ENCODE data around the gene DOCK1.

DOCK1 gene

DNA sequence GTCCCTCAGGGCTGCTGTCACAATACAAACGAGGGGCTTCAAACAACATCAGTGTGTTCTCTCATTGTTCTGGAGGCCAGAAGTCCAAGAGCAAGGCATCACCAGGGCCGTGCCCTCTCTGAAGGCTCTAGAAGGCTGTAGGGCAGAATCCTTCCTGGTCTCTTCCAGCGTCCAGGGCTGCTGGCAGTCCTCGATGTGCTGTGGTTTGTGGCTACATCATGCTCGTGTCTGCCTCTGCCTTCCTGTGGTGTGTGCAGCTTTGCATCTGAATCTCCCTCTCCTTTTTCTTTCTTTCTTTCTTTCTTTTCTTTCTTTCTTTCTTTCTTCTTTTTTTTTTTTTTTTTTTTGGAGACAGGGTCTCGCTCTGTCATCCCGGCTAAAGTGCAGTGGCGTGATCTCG is 187.7 kb downstream of the DOCK1 start:
- DNase-seq = no peak

- no peak for DNase-seq
These were observed 189.8 kb downstream of the DOCK1 start for GRCh38 chr10:127094984-127095383.

GRCh38 chr10:127100983-127101615 is 195.9 kb downstream of the DOCK1 start:
- DNase-seq = no peak

GRCh38 chr10:127102176-127102575 is 196.9 kb downstream of the DOCK1 start:
- no peak for DNase-seq

DNA sequence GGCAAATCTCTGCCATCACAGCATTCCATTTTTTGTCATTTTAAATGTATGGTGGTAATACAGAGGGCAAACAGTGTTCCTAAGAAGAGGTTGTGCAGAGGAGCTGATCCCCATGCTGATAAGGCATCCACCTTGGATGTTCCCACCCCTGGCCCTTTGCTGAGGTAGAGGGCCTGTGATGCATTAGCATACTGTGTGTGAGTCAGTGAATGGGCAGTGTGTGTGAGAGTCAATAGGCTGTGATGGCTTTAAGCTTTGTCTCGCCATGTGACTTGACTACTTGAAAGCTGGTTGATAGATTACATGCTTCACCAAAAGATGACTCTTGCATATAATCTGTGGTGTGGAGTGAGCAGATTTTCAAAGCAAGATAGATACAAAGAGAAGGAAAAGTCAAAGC is 209.9 kb downstream of the DOCK1 start:
- DNase-seq = no peak

GRCh38 chr10:127117125-127117524 is 211.9 kb downstream of the DOCK1 start:
- peak; percentile 5 for DNase-seq

DNA sequence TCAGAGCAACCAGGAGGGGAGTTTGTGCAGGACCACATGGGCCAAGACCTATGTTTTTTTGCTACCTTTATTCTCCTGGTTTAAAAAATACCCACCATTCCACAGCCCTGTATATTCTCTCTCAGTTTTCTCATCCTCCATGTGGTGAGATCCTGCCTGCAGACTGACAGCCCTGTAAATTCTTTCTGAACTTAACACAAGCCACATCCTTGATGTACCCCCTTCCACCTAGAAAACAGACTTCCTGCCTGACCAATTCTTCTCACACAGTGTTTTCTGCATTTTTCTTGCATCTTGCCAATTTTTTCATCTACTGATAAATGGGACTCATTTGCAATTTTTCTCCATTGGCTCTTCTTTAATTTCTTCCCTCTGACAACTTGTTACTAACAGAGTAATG is 212.8 kb downstream of the DOCK1 start:
- no peak for DNase-seq

GRCh38 chr10:127119936-127120335 is 214.7 kb downstream of the DOCK1 start:
- no peak for DNase-seq

GRCh38 chr10:127122831-127123230 is 217.6 kb downstream of the DOCK1 start:
- DNase-seq = no peak

DNA sequence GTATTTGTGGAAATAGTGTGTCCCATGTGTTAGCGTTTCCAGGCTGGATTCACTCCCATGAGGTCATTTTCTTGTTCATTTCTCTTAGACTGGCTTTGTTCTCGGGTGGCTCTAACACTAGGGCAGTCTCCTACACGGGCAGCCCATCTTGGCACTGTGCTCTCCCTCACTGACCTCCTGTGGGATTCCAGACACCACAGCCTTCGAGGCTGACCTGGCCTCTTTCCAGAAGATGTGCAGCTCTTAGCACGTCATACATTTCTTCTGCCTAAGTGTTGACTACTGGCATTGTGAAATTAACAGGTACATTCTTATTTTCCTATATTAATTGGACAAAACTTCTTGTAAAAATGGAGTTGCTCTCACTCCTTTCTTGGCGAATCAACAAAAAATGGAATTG is 218.4 kb downstream of the DOCK1 start:
- no peak for DNase-seq

DNA sequence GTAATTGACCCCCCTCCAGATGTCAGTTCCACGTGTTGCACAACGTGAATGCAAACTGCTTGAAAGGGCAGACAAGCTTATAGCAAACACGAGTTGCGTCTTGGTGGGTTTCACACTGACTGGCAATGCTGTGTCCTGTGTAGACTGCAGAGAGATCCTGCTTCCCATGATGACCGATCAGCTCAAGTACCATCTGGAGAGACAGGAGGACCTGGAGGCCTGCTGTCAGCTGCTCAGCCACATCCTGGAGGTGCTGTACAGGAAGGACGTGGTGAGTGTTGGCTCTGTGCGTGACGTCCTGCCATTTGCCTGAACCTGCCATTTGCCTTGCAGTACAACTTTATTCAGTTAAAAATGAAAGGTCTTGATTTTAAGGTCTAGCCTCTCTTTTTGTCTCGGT is 220.1 kb downstream of the DOCK1 start:
- no peak for DNase-seq

DNA sequence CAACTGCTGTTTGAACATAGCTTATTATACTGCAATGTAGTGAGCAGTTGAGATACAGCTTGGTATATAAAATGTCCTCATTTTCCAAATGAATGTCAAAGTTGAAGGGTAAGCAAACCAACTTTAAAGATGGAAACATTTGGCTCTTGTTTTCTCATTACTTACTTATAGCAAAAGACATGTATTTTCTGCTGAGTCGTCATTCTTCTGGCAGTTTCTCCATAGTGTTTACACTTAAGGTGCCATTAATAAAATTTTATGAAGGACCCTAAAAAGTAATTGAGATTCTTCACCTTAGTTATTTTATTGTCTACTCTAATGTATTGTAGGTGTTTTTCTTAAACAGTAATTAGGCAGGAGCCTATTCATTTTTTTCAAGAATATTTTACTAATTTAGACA is 222.6 kb downstream of the DOCK1 start:
- no peak for DNase-seq

GRCh38 chr10:127129104-127129503 is 223.9 kb downstream of the DOCK1 start:
- no peak for DNase-seq

GRCh38 chr10:127132451-127132850 is 227.2 kb downstream of the DOCK1 start:
- DNase-seq = no peak

GRCh38 chr10:127133225-127133624 is 228.0 kb downstream of the DOCK1 start:
- no peak for DNase-seq

DNA sequence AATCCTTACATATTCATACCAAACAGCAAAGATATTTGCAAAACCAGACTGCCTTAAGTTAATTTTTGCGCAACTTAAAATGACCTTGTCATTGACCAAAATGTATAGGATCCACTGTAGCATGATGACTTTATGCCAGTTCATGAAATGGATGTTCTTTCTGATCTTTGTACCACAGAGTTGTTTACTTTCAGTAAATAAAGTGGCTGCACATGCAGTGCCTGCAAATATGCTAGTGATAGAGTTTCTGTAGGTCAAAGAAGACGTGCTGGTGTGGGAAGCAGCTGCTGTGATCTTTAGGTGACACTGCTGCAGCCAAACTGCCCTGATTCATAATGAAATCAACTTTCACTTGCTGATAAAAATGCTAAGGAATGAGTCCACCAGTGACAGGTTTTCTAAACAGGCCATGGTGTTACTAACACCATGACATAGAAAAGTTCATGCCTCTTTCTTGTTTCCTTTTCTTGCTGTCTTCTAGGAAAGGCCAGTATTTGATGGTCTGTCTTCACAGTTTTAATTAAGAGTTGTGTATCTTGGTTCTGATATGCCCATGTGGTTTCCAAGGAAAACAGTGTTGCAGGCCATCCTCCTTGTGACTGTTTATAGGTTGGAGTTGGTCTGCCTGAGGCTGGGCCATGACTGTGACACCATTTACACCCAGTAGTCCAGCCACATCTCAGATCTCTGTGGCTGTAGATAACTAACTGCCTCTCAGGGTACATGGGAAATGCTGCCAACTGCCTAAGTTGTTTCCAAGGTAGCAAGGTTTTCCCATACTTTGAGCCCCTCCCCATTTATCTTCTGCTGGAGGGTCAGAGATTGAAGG is 228.7 kb downstream of the DOCK1 start:
- no peak for DNase-seq

DNA sequence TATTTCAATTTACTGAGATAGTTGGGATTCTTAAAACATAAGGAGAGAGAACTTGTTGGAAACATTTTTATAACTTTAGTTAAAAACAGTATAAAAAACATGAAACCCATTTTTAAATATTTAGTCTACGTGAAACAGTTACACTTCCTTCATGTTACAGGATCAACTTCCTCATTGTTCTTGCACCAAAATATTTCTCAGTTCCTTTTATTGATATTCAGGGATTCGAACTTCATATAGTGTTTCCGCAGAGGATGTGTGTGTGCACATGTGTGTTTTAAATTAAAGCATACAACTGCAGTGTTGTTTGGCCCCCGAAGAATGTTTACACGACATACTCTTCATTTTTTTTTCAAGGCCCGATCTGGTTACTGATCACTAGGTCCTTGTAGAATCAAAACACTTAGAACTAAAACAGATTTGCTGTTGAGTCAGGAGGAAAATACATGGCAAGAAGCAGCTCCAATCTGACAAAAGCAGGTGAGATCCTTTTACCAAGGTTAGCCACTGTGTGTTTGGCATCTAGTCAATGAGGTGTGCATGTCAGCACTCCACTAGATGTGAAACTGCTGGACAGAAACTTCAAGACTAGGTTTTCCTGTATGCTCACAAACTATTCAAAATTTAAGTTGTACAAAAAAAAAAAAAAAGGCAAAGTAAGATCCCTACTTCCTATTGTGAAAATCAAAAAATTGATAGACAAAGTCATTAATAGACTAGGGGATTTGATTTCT is 230.8 kb downstream of the DOCK1 start:
- no peak for DNase-seq

GRCh38 chr10:127137391-127137790 is 232.2 kb downstream of the DOCK1 start:
- no peak for DNase-seq

- no peak for DNase-seq
These were observed 236.9 kb downstream of the DOCK1 start for GRCh38 chr10:127142136-127142535.

DNA sequence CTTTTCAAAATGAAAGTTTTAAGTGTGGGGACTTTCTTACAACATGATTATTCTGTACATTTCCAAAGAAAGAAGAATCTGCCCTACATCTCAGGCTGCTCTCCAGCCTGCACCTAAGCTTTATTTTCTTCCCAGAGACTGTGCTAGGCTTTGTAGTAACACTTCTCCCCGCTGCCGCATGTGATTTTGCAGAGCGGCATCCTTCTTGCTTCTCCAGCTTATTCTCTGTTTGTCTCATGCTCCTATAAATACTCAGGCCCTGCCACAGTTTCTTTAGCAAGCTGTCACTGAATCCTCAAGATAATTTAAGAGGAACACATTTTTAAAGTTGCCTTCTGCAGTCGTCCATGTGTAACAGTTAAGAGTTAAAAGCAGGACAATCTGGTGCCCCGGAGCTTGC is 237.6 kb downstream of the DOCK1 start:
- DNase-seq = no peak

DNA sequence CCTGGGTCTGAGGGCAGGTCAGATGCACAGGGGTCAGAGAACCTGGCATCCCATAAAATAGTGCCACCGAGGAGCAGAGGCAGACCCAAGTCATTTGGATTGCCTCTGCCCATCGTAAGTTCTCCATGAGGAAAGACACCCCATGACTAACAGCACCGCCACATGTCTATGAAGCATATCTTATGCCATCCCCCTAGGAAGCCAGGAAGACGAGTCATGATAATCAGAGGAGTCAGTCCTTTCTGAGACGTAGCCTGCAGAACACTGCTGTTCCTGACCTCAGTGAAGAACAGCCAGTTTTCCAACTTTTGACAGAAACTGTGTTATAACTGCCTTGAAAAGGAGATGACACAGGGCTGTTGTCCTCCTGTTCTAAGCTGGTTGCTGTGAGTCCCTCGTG is 239.9 kb downstream of the DOCK1 start:
- DNase-seq = no peak

DNA sequence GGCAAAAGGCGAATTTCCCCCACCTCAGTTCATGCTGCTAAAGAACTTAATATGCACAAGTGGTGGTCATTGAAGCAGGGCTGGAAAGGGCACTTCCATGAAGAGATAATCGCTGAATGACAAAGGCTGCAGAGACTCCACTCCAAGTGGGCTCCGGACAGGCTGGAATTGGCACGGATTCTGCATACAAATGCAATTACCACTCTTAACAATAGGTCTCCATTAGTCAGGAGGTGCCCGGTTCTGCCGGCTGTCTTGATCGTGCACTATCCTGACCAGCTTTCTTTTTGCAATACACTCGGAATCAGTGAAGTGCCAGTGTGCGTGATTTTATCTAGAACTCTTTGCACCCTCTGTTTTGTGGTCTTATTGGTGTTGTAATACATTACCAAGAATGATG is 241.4 kb downstream of the DOCK1 start:
- no peak for DNase-seq

DNA sequence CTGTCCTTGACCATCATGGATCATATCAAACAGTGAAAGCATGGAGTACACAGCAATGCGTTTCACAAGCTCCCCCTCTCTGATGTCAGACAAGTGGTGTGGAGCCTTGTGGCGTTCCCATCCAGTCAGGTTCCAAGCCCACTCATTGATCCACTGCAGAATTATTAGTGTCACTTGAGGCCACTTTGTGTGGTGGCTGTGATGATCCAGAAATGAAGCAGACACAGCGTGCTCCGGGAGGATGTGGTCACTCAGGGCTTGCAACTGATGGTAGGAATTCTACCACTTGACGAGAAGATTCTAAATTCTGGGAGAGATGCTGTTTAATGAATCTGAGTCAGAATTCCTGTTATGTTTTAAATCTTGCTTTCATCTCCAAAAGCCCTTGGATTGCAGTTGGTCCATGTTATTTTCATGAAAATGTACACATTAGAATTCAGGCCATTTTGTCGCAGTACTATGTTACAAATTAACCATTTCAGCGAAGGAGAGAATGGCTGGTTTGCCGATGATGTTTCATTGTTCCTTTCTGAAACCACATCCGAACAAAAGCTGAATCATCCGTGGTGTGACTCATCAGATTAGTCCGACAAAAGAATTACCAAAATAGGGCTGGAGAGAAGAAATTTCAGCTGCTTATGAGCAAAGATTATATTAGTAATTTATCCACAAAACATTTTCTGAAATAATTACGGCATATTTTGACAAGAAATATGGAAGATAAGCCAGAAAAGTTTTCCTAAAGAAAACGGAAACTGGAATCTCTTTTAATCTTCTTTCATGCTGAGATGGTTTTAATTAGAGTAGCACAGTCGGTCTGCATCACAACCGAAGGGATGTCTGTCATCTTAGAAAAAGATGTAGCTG is 243.1 kb downstream of the DOCK1 start:
- no peak for DNase-seq
